ENCODE results near the gene BAHCC1.

DNA sequence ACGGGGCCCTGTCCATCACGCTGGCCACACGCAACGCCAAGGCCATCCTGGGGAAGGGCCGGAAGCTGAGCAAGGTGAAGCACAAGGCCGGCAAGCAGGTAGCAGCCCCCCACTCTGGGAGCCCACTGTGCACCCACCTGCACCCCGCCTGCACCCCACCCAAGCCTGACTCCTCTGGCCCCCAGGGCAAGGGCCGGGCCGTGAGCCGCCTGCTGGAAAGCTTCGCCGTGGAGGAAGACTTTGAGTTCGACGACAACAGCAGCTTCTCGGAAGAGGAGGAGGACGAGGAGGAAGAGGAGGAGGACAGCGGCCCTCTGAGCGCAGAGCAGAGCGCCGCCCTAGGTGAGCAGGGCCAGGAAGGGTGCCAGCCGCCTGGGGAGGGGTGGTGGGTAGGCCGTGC is 63.4 kb downstream of the BAHCC1 start:
- TF ChIP-seq, protein P1, sequence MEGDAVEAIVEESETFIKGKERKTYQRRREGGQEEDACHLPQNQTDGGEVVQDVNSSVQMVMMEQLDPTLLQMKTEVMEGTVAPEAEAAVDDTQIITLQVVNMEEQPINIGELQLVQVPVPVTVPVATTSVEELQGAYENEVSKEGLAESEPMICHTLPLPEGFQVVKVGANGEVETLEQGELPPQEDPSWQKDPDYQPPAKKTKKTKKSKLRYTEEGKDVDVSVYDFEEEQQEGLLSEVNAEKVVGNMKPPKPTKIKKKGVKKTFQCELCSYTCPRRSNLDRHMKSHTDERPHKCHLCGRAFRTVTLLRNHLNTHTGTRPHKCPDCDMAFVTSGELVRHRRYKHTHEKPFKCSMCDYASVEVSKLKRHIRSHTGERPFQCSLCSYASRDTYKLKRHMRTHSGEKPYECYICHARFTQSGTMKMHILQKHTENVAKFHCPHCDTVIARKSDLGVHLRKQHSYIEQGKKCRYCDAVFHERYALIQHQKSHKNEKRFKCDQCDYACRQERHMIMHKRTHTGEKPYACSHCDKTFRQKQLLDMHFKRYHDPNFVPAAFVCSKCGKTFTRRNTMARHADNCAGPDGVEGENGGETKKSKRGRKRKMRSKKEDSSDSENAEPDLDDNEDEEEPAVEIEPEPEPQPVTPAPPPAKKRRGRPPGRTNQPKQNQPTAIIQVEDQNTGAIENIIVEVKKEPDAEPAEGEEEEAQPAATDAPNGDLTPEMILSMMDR (IDR thresholded peaks at IDR 0.05): no peak
- TF ChIP-seq POLR2A (IDR thresholded peaks at IDR 0.05): no peak

All from prostate gland (tissue), 2 donors.